ENCODE data around the gene NFAM1.

Gene NFAM1

GRCh38 chr22:42383287-42383686 lies 48.9 kb downstream of the NFAM1 start:
- no peak for DNase-seq (ENCODE audit: low read depth)

- DNase-seq (ENCODE audit: low read depth) = no peak
Measured at GRCh38 chr22:42380769-42381551, 51.2 kb downstream of the NFAM1 start.

GRCh38 chr22:42379966-42380537 lies 52.2 kb downstream of the NFAM1 start:
- DNase-seq (ENCODE audit: low read depth) = no peak

- DNase-seq (ENCODE audit: low read depth) = no peak
Measured at GRCh38 chr22:42376711-42377554, 55.3 kb downstream of the NFAM1 start.

- DNase-seq (ENCODE audit: low read depth) = no peak
Measured at GRCh38 chr22:42375982-42376381, 56.2 kb downstream of the NFAM1 start.

- DNase-seq (ENCODE audit: low read depth) = no peak
Measured at GRCh38 chr22:42372976-42373375, 59.2 kb downstream of the NFAM1 start.

- no peak for DNase-seq (ENCODE audit: low read depth)
Measured at GRCh38 chr22:42371501-42371900, 60.7 kb downstream of the NFAM1 start.

GRCh38 chr22:42371099-42371498 lies 61.1 kb downstream of the NFAM1 start:
- no peak for DNase-seq (ENCODE audit: low read depth)

GRCh38 chr22:42369250-42370041 lies 62.8 kb downstream of the NFAM1 start:
- peak; percentile 74 for DNase-seq (ENCODE audit: low read depth)

- DNase-seq (ENCODE audit: low read depth) = no peak
Measured at GRCh38 chr22:42368379-42369249, 63.6 kb downstream of the NFAM1 start.

- DNase-seq (ENCODE audit: low read depth) = no peak
Measured at GRCh38 chr22:42367980-42368378, 64.2 kb downstream of the NFAM1 start.

- no peak for DNase-seq (ENCODE audit: low read depth)
Measured at GRCh38 chr22:42366806-42367581, 65.2 kb downstream of the NFAM1 start.

- DNase-seq (ENCODE audit: low read depth) = no peak
Measured at GRCh38 chr22:42365942-42366695, 66.1 kb downstream of the NFAM1 start.

GRCh38 chr22:42365111-42365865 lies 66.9 kb downstream of the NFAM1 start:
- DNase-seq (ENCODE audit: low read depth) = no peak

GRCh38 chr22:42364604-42365110 lies 67.5 kb downstream of the NFAM1 start:
- DNase-seq (ENCODE audit: low read depth) = no peak

- no peak for DNase-seq (ENCODE audit: low read depth)
Measured at GRCh38 chr22:42363892-42364291, 68.3 kb downstream of the NFAM1 start.

GRCh38 chr22:42361523-42361922 lies 70.7 kb downstream of the NFAM1 start:
- DNase-seq (ENCODE audit: low read depth) = no peak

GRCh38 chr22:42360348-42360747 lies 71.9 kb downstream of the NFAM1 start:
- no peak for DNase-seq (ENCODE audit: low read depth)
